K562 (cell line): Measurements from ENCODE around the gene GRIPAP1. TPM values are rescaled to one million over a fixed set of nuclear protein-coding genes. Genes with fewer than 3 reads are reported as not detected.

Experiments
- FOXP1 ChIP-seq: sonication (generic); formaldehyde crosslinking; IDR thresholded peaks from 2 replicates; pipeline ENCODE4 v1.8.0; 2022; ENCODE audit warnings: mild to moderate bottlenecking, missing genetic modification reagents
- HOMEZ ChIP-seq: fragments of 250-450 bp; sonication (Bioruptor Pico); IDR thresholded peaks from 2 replicates; pipeline ENCODE4 v1.4.0; 2020; ENCODE audit warnings: mild to moderate bottlenecking, moderate library complexity
- MNT ChIP-seq, 2 experiments: fragments of 450-650 bp; conservative IDR thresholded peaks; 2 replicates each; pipeline ENCODE4 v1.6.1; 2017; ENCODE audit warnings: mild to moderate bottlenecking in 2 of 2, moderate library complexity in 2 of 2
- NFRKB ChIP-seq: fragments of 450-650 bp; IDR thresholded peaks from 2 replicates; pipeline ENCODE4 v1.6.1; 2016; ENCODE audit warnings: low read depth
- ZBTB26 ChIP-seq: fragments of 450-650 bp; formaldehyde crosslinking; IDR thresholded peaks from 2 replicates; pipeline ENCODE4 v1.4.0; 2022; ENCODE audit warnings: missing genetic modification characterization
- ZBTB5 ChIP-seq: fragments of 450-650 bp; IDR thresholded peaks from 2 replicates; pipeline ENCODE4 v1.6.1; 2017; ENCODE audit warnings: antibody characterized with exemption
- ZC3H8 ChIP-seq: fragments of 450-650 bp; IDR thresholded peaks from 2 replicates; pipeline ENCODE4 v1.6.1; 2017
- ZNF695 ChIP-seq: fragments of 450-650 bp; formaldehyde crosslinking; IDR thresholded peaks from 2 replicates; pipeline ENCODE4 v1.4.0; 2020; ENCODE audit warnings: mild to moderate bottlenecking, moderate library complexity
- ZNF76 ChIP-seq: fragments of 250-450 bp; sonication (Bioruptor Pico); IDR thresholded peaks from 2 replicates; pipeline ENCODE4 v1.4.0; 2020; ENCODE audit warnings: mild to moderate bottlenecking, moderate library complexity, borderline replicate concordance
- polyA plus RNA-seq, 8 experiments: library from polyadenylated mRNA; depleted of rRNA in 4 of 8; stranded (reverse) in 5 of 8; unstranded in 3 of 8; fragments of >200 nt; fragmentation: Nextera tagmentation in 2 of 8; fragmentation: Illumina TruSeq in 1 of 8; extraction: Ambion mirVana in 2 of 8; extraction: Trizol in 1 of 8; gene quantifications; 2 replicates each; pipeline versions ENCODE4 v1.2.1 to v1.2.3, GENCODE V29; 2011 to 2014; ENCODE audit warnings: inconsistent platforms in 1 of 8, missing spikeins in 1 of 8
- total RNA-seq, 7 experiments: library from RNA; depleted of rRNA in 6 of 7; stranded (reverse); fragments of >200 nt in 6 of 7; fragmentation: Illumina TruSeq in 2 of 7; extraction: Trizol in 2 of 7; gene quantifications; 2 replicates each; pipeline versions ENCODE4 v1.2.1 to v1.2.3, GENCODE V29; 2011 to 2021; ENCODE audit warnings: low replicate concordance in 1 of 7
- TF ChIP-seq, protein P1 (sequence below): sonication (generic); formaldehyde crosslinking; IDR thresholded peaks from 2 replicates; pipeline ENCODE4 v1.4.0; 2020; ENCODE audit warnings: mild to moderate bottlenecking, missing genetic modification reagents
- TF ChIP-seq, protein P2 (sequence below): sonication (generic); formaldehyde crosslinking; IDR thresholded peaks from 2 replicates; pipeline ENCODE4 v1.8.1; 2023; ENCODE audit warnings: mild to moderate bottlenecking, missing genetic modification reagents
- TF ChIP-seq, protein P3 (sequence below): IDR thresholded peaks from 2 replicates; pipeline ENCODE4 v1.6.1; 2016; ENCODE audit warnings: missing genetic modification characterization, missing compliant biosample characterization

Gene GRIPAP1
- total and polyA plus RNA-seq, 9 of the 15 experiments (the other 6 are each of a cell fraction or from before 2014, with no cell fraction given), result 4.1 to 41.6 (median 24.0) TPM

DNA sequence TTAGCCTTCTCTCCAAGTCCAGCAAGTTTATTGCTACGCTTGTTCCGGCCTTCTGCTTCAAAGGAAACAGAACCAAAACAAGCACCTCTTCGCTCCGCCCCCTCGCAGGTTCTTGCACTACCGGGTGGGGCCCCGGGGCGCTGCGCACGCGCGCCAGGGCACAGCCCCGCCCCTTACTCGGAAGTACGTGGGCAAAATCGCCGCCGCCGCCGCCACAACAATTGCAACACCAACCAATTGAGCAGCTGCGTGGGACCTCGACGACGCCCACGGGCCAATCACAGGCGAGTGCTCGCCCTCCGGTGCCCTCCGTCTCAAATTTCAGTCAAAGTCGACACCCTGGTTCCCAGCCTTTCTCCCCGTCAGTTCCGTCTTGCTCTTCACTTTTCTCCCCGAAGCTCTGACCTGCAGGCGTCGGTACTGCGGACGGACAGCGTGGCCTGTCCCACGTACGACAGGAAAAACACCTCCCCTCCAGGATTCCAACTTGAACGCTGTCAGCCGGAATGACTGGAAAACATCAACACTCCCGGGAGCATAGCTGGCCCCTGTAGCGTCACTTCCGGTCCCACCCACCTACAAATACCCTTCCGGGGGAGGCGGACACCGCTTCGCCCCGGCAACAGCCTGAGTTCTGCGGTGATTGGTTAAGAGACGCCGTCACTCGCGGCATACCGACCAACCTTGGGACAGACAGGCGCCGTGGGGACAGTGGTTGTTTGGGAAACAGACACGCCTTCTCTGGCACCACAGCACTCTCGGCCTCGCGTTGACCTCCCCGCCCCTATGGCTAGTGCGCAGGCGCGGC lies 44.0 kb downstream of the GRIPAP1 start (continued):
- peak; percentile 69 to 85 for TF ChIP-seq MNT (conservative IDR thresholded peaks at IDR 0.05)
- 0 out of 2 replicates have a peak, but pooled peaks have one; percentile 21 for TF ChIP-seq NFRKB
- no peak for TF ChIP-seq ZBTB26 (CRISPR knock-in tag)
- no peak for TF ChIP-seq ZNF76 (CRISPR knock-in tag)
- TF ChIP-seq HOMEZ, result no peak
- TF ChIP-seq, protein P1, sequence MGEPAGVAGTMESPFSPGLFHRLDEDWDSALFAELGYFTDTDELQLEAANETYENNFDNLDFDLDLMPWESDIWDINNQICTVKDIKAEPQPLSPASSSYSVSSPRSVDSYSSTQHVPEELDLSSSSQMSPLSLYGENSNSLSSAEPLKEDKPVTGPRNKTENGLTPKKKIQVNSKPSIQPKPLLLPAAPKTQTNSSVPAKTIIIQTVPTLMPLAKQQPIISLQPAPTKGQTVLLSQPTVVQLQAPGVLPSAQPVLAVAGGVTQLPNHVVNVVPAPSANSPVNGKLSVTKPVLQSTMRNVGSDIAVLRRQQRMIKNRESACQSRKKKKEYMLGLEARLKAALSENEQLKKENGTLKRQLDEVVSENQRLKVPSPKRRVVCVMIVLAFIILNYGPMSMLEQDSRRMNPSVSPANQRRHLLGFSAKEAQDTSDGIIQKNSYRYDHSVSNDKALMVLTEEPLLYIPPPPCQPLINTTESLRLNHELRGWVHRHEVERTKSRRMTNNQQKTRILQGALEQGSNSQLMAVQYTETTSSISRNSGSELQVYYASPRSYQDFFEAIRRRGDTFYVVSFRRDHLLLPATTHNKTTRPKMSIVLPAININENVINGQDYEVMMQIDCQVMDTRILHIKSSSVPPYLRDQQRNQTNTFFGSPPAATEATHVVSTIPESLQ (CRISPR knock-in tag), result no peak
- no peak for TF ChIP-seq FOXP1 (CRISPR knock-in tag)
- TF ChIP-seq ZC3H8, result no peak
- TF ChIP-seq ZBTB5, result no peak
- no peak for TF ChIP-seq ZNF695 (CRISPR knock-in tag)
- TF ChIP-seq, protein P2, sequence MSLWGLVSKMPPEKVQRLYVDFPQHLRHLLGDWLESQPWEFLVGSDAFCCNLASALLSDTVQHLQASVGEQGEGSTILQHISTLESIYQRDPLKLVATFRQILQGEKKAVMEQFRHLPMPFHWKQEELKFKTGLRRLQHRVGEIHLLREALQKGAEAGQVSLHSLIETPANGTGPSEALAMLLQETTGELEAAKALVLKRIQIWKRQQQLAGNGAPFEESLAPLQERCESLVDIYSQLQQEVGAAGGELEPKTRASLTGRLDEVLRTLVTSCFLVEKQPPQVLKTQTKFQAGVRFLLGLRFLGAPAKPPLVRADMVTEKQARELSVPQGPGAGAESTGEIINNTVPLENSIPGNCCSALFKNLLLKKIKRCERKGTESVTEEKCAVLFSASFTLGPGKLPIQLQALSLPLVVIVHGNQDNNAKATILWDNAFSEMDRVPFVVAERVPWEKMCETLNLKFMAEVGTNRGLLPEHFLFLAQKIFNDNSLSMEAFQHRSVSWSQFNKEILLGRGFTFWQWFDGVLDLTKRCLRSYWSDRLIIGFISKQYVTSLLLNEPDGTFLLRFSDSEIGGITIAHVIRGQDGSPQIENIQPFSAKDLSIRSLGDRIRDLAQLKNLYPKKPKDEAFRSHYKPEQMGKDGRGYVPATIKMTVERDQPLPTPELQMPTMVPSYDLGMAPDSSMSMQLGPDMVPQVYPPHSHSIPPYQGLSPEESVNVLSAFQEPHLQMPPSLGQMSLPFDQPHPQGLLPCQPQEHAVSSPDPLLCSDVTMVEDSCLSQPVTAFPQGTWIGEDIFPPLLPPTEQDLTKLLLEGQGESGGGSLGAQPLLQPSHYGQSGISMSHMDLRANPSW, result no peak
- TF ChIP-seq, protein P3, sequence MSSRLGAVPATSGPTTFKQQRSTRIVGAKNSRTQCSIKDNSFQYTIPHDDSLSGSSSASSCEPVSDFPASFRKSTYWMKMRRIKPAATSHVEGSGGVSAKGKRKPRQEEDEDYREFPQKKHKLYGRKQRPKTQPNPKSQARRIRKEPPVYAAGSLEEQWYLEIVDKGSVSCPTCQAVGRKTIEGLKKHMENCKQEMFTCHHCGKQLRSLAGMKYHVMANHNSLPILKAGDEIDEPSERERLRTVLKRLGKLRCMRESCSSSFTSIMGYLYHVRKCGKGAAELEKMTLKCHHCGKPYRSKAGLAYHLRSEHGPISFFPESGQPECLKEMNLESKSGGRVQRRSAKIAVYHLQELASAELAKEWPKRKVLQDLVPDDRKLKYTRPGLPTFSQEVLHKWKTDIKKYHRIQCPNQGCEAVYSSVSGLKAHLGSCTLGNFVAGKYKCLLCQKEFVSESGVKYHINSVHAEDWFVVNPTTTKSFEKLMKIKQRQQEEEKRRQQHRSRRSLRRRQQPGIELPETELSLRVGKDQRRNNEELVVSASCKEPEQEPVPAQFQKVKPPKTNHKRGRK (tag), result no peak
